Superior temporal gyrus (tissue), 1 donor: ENCODE data around the gene DPP9.

Experiments used
- DNase-seq: peaks from one replicate; pipeline ENCODE4 v3.0.0-alpha.2; 2016; ENCODE audit errors: extremely low spot score

Gene DPP9

DNA sequence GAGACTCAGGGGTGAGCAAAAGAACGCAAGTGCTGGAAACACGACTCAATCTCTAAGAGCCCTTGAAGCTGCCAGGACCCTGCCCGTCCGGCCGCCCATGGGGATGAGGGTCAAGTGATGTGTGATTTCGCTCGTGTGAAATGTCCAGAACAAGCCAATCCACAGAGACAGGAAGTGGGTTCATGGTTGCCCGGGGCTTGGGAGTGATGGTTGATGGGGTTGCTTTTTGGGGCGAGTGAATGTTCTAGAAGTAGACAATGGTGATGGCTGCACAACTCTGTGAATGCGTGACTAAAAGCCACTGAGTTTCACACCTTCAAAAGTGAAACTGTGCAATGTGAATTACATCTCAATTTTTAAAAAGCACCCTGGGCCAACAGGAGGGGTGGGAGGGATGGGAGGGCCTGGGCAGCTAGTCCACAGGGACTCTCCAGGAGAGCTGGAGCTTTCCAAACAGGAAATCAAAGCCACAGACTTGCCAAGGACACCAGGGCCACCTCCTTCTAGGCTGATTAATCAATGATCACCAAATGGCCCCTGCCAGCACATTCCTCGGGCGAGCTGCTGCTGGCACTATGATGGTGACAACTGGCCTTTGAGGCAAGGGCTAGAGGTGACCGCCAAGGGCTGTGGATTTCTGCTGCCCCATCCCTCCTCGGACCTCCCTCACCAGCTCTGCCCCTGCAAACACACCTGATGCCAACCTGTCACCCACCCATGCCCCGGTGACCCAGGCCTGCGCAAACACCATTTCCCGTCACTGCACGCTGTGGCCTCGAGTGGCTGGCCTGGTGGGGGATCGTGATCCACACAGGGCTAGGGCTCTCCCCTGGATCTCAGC is 14.0 kb downstream of the DPP9 start:
- DNase-seq, result no peak

DNA sequence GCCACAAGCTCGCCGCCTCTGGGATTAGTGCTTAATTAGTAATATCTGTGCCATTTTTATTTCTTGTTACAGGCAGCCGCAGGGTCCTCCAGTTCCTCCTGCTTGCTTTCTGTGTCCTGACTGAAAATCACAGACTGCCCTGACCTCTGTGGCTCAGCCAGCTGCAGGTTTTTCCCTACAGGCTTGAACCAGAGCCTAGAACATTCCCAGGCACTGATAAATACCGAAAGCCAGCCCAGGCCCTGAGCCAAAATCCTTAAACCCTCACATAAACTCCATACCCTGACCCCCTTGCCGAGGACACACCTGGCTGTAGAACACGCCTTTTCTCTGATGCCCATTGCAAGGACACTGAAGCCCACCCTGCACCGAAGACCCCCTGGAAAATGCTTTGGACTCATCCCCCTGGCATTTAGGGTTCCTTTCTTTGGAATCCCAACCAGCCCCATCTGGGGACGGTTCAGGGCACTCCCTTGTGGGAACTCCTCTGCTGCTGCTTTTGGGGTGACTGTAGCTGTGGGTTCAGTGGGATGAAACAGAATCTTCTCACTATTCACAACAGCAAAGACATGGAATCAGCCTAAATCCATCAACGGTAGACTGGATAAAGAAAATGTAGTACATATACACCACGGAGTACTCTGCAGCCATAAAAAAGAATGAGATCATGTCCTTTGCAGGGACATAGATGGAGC is 15.5 kb downstream of the DPP9 start:
- DNase-seq, result no peak

DNA sequence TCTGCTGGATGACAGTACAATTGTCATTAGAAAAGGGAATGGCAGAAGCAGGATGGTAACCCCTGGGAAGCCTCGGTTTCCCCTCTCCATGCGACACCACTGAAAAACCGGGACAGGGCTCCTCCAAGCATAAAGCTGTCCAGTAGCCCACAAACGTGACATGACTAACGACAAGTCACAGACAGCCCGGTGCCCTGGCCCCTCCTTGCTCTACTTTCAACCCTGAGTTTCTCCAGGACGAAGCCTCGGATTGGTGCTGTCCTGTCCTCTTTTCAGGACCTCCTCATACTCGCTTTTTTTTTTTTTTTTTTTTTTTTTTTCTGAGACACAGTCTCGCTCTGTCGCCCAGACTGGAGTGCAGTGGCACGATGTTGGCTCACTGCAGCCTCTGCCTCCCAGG is 16.3 kb downstream of the DPP9 start:
- DNase-seq, result no peak

GRCh38 chr19:4705413-4706131 is 18.1 kb downstream of the DPP9 start:
- no peak for DNase-seq

GRCh38 chr19:4704317-4704673 is 19.3 kb downstream of the DPP9 start:
- DNase-seq, result no peak

DNA sequence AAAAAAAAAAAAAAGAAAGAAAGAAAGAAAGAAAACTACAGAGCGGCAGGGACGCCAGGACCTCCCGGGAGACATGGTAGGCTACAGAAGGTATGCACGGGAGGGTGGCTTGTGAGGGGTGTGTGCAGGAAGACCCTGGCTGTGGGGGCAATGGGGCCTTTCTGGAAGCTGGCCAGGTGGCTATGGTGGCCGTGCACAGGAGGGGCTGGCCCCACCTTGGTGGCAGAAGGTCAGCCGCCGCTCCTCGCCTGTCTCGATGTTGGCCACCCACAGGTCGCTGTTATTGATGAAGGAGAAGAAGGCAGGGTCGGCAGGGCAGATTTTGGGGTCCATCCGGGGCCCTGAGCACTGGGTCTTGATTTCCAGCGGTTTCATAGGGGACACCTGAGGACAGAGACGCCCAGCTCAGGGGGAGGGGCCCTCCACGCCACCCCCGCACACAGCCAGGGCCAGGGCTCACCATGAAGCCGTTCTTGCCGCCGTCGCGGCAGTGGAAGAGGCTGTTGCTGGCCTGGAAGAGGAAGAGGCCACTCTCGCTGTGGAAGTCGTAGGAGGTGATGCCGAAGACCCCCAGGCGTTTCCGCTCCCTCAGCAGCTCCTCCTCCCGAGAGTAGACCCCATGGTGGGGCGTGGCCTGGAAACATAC is 19.8 kb downstream of the DPP9 start:
- DNase-seq, result no peak

- DNase-seq, result no peak
These were observed 20.9 kb downstream of the DPP9 start for GRCh38 chr19:4702764-4703163.

GRCh38 chr19:4701557-4701956 is 22.1 kb downstream of the DPP9 start:
- no peak for DNase-seq

- no peak for DNase-seq
These were observed 23.0 kb downstream of the DPP9 start for GRCh38 chr19:4700693-4700970.

GRCh38 chr19:4699826-4700692 is 23.6 kb downstream of the DPP9 start:
- no peak for DNase-seq

GRCh38 chr19:4697304-4697703 is 26.3 kb downstream of the DPP9 start:
- DNase-seq, result no peak

- DNase-seq, result peak; percentile 10
These were observed 28.4 kb downstream of the DPP9 start for GRCh38 chr19:4695224-4695731.

DNA sequence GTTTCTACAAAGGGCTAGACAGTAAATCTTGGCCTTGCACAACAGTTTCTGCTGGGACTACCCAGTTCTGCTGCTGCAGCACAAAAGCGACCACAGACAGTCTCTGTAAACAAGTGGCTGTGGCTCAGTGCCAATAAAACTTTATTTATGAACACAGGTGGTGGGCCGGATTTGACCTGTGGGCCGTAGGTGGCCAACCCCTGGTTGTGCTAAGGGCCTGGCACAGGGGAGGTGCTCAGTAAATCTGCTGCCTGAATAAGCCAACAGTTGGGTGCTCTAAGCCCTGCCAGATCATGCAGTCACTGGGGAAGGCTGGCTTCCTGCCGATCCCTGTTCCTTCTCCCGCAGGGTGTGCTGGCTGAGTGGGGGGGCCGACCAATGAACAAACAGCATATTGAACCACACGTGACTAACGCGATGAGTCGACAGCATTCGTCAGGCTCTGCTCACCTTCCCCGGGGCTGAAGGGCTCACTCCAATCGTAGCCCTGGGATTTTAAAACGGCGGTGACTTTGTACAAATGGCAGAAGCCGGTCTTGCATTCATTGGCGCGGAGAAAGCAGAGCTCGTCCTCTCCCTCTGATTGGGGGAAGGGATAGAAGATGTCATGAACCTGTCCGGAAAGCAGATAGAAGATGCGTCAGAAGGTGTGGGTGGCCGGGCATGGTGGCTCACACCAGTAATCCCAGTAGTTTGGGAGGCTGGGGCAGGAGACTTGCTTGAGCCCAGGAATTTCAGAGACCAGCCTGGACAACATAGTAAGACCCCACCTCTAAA is 29.2 kb downstream of the DPP9 start:
- DNase-seq, result peak; percentile 75

DNA sequence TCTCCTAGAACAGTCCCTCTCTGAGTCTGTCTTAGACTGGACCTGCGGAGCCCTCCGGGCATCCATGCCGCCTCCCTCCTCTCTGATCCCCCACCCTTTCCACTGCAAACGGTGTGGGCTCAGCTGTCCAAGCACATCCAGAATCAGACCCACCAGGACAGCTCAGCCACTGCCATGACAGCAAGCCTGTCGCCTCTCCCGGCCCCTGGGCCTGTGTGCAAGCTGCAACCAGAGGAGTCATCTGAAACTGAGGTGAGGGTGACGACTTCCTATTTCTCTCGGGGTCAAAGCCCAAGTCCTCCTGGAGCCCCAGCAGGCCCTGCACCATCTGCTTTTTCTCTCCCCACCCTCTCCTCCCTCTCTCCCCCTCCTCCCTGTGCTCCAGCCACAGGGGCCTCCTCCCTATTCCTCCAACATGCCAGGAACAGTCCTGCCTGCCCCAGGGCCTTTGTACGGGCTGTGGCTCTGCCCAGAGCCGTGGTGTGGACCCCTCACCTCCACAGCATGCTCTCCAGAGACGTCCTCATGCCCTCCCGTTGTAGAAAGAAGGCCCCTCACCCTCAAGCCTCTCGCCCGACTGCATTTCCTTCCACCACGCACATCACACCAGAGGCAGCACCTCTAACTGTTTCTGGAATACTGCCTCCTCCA is 30.0 kb downstream of the DPP9 start:
- DNase-seq, result no peak

GRCh38 chr19:4693078-4693350 is 30.6 kb downstream of the DPP9 start:
- DNase-seq, result no peak

DNA sequence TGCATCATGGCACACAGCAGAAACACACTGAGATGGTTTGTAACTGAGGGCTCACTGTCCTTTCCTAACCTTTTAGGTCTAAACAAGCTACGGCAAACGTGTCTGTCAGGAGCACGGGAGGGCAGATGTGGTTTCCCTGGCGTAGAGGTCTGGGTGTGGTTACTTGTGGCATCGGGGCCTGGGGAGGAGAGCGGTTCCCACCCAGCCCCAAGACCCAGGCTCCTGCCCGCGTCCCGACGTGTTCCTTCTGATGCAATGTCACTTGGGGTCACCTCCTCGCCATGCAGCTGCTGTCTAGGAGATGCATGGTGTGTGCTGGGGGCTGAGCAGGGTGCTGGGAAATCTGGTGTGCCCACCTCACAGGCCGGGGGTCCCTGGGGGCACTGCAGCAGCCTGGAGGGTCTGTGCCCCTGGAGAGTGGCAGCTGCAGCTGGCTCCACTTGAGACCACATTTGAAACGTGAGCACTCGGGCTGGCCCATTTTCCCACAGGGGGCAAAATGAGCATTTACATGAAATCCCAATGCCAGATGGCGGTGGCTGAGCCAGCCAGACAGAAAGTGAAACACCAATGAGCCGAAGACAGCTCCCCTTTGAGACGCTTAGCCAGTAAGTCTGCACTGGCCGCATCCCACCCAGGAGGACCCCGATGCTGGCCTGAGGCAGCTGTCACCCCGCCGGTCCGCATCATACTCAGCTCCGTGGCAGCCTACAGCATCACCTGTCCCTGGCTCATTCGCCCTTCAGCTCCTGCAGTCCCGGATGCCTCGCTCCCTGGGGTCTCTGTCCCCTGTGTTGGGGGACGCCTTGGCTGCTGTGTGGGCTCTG is 31.2 kb downstream of the DPP9 start:
- no peak for DNase-seq

DNA sequence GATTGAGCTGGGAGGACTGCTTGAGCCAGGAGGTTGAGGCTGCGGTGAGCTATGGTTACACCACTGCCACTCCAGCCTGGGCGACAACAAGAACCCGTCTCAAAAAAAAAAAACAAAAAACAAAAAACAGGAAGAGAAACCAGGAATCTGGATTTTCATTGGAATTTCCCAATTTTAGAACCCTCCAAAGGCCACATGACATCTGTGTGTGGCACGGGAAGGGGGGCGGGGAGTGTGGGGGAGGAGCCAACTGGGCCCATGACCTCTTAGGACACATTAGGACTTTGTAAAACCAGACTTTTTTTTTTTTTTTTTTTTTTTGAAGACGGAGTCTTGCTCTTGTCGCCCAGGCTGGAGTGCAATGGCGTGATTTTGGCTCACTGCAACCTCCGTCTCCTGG is 32.3 kb downstream of the DPP9 start:
- no peak for DNase-seq

GRCh38 chr19:4690361-4690760 is 33.3 kb downstream of the DPP9 start:
- no peak for DNase-seq

- DNase-seq, result no peak
These were observed 34.2 kb downstream of the DPP9 start for GRCh38 chr19:4689403-4689802.
